Panc1 (cell line): ENCODE data around the gene RASIP1.

ENCODE experiments used
- CTCF ChIP-seq: fragments of 450-650 bp; IDR thresholded peaks from 2 replicates; pipeline ENCODE4 v1.5.1; 2017; ENCODE audit warnings: mild to moderate bottlenecking
- POLR2AphosphoS5 ChIP-seq: IDR thresholded peaks from 2 replicates; pipeline ENCODE4 v1.6.1; 2012; ENCODE audit warnings: mild to moderate bottlenecking, low read depth, low read length, moderate library complexity
- SIN3A ChIP-seq: IDR thresholded peaks from 2 replicates; pipeline ENCODE4 v1.6.1; 2012; ENCODE audit warnings: low read depth, mild to moderate bottlenecking, low read length, moderate library complexity, borderline replicate concordance; ENCODE audit not compliant: insufficient read depth

- TF ChIP-seq POLR2AphosphoS5 (no peak), CTCF (no peak), SIN3A (no peak)
These were observed 54.3 kb downstream of the RASIP1 start for GRCh38 chr19:48686088-48686487.
